K562 (cell line): Measurements from ENCODE around the gene VPS35. TPM values are rescaled to one million over a fixed set of nuclear protein-coding genes. Genes with fewer than 3 reads are reported as not detected.

ENCODE experiments used
- ATAC-seq: fragments of 200-7000 bp; cut with Tn5 transposase; 3 replicates; pipeline ENCODE4 v1.9.1; 2020; ENCODE audit warnings: moderate library complexity
- BruUV-seq: library from RNA; stranded (reverse); fragments of 400-500 nt; replicated peaks from 2 replicates; lab custom pipeline; 2021; lab: Mats Ljungman, UMichigan
- CTCF ChIA-PET: fragments of 300-600 bp; formaldehyde crosslinking; extraction: SDS; loops from one replicate; lab custom pipeline; 2021; ENCODE audit warnings: low intra/inter-chr PET ratio; lab: Yijun Ruan, JAX
- POLR2A ChIA-PET: fragments of 300-600, 350-650 bp; sonication (Branson Sonifier 250); formaldehyde crosslinking; extraction: SDS; loops from one replicate; lab custom pipeline; 2021; ENCODE audit warnings: antibody characterized with exemption, inconsistent platforms; lab: Yijun Ruan, JAX
- DNase-seq, 4 experiments: peaks; one replicate each; pipeline versions ENCODE4 v3.0.0 to v3.0.0-alpha.2; 2011 to 2018; ENCODE audit warnings: low spot score in 3 of 4, mixed read lengths in 3 of 4; ENCODE audit errors: extremely low read depth in 1 of 4
- FAIRE-seq: peaks from 2 replicates; lab custom pipeline; 2011; peaks lifted over from hg19 to GRCh38; lab: Jason Lieb, UNC
- H2AFZ ChIP-seq: 2 replicates; pipeline ENCODE4 v1.6.0; 2011; ENCODE audit warnings: low read depth, low read length, control low read depth, inconsistent platforms
- H3K27ac ChIP-seq: fragments of 200-600 bp; 3 replicates; pipeline ENCODE4 v1.8.0; 2011; ENCODE audit warnings: low read depth, mild to moderate bottlenecking, control low read depth, inconsistent platforms, low read length, moderate library complexity, mixed read lengths; ENCODE audit errors: extremely low read depth
- H3K27me3 ChIP-seq, 2 experiments: fragments of 300-600 bp in 1 of 2; 2 replicates in 1 of 2; 3 replicates in 1 of 2; pipeline versions ENCODE4 v1.6.0 to v1.8.0; 2011; ENCODE audit warnings: inconsistent platforms in 2 of 2, low read length in 2 of 2, mild to moderate bottlenecking in 1 of 2, mixed read lengths in 1 of 2, moderate library complexity in 1 of 2; ENCODE audit not compliant: control insufficient read depth in 2 of 2, insufficient read depth in 2 of 2
- H3K36me3 ChIP-seq: fragments of 300-600 bp; 3 replicates; pipeline ENCODE4 v1.8.0; 2011; ENCODE audit warnings: mild to moderate bottlenecking, low read length, inconsistent platforms; ENCODE audit not compliant: control insufficient read depth, insufficient read depth
- H3K4me1 ChIP-seq, 2 experiments: fragments of 200-600 bp in 1 of 2; replicated peaks in 1 of 2; 2 replicates in 1 of 2; 3 replicates in 1 of 2; pipeline versions ENCODE4 v1.5.1 to v1.8.0; 2011; ENCODE audit warnings: inconsistent platforms in 2 of 2, low read length in 2 of 2, mild to moderate bottlenecking in 1 of 2, mixed read lengths in 1 of 2, moderate library complexity in 1 of 2; ENCODE audit not compliant: control insufficient read depth in 2 of 2, insufficient read depth in 2 of 2
- H3K4me2 ChIP-seq: 2 replicates; pipeline ENCODE4 v1.6.1; 2011; ENCODE audit warnings: low read length, control low read depth, inconsistent platforms, mixed read lengths; ENCODE audit not compliant: insufficient read depth
- H3K4me3 ChIP-seq: fragments of 200-600 bp; sonication (generic), shearing (Covaris generic); 2 replicates; pipeline ENCODE4 v1.5.1; 2016; ENCODE audit warnings: control low read depth, inconsistent platforms
- H3K79me2 ChIP-seq: fragments of 200-600 bp; 3 replicates; pipeline ENCODE4 v1.8.0; 2011; ENCODE audit warnings: low read length, inconsistent platforms; ENCODE audit not compliant: control insufficient read depth, insufficient read depth
- H3K9ac ChIP-seq, 2 experiments: 2 replicates each; pipeline versions ENCODE4 v1.6.0 to v1.6.1; 2011; ENCODE audit warnings: low read depth in 2 of 2, low read length in 2 of 2, control low read depth in 1 of 2, inconsistent platforms in 1 of 2, mild to moderate bottlenecking in 1 of 2, mixed read lengths in 1 of 2; ENCODE audit not compliant: insufficient read depth in 1 of 2
- H3K9me1 ChIP-seq: one replicate; pipeline ENCODE4 v1.6.0; 2011; ENCODE audit warnings: inconsistent platforms, mild to moderate bottlenecking, low read length, moderate library complexity; ENCODE audit not compliant: control insufficient read depth, insufficient read depth
- H3K9me3 ChIP-seq: replicated peaks from 2 replicates; pipeline ENCODE4 v1.5.1; 2011; ENCODE audit warnings: low read depth, low read length, inconsistent platforms; ENCODE audit not compliant: control insufficient read depth, insufficient read depth
- H4K20me1 ChIP-seq: replicated peaks from 2 replicates; pipeline ENCODE4 v1.6.1; 2011; ENCODE audit warnings: low read length, inconsistent platforms, mixed read lengths; ENCODE audit not compliant: control insufficient read depth, insufficient read depth
- FOXP1 ChIP-seq: sonication (generic); formaldehyde crosslinking; IDR thresholded peaks from 2 replicates; pipeline ENCODE4 v1.8.0; 2022; ENCODE audit warnings: mild to moderate bottlenecking, missing genetic modification reagents
- JUN ChIP-seq, 2 experiments: sonication (generic) in 1 of 2; formaldehyde crosslinking in 1 of 2; IDR thresholded peaks; 2 replicates each; pipeline versions ENCODE4 v1.6.1 to v1.8.0; 2012 to 2022; ENCODE audit warnings: borderline replicate concordance in 2 of 2, mild to moderate bottlenecking in 2 of 2, improper control_type of control experiment in 1 of 2, low read depth in 1 of 2, low read length in 1 of 2, missing genetic modification reagents in 1 of 2
- NCOR1 ChIP-seq: fragments of 450-650 bp; IDR thresholded peaks from 2 replicates; pipeline ENCODE4 v1.6.1; 2016; ENCODE audit warnings: mild to moderate bottlenecking, moderate library complexity
- SMARCA5 ChIP-seq: fragments of 450-650 bp; IDR thresholded peaks from 2 replicates; pipeline ENCODE4 v1.6.1; 2016
- ZBTB12 ChIP-seq: fragments of 250-450 bp; sonication (Bioruptor Pico); IDR thresholded peaks from 2 replicates; pipeline ENCODE4 v1.4.0; 2020
- ZNF212 ChIP-seq: fragments of 450-650 bp; formaldehyde crosslinking; IDR thresholded peaks from 2 replicates; pipeline ENCODE4 v1.4.0; 2020; ENCODE audit warnings: mild to moderate bottlenecking
- ZNF280B ChIP-seq: fragments of 250-450 bp; sonication (Bioruptor Pico); IDR thresholded peaks from 2 replicates; pipeline ENCODE4 v1.5.1; 2021; ENCODE audit warnings: mild to moderate bottlenecking
- WGBS: fragments of 100-300 bp; shearing (Covaris generic); methylation state at CpG from one replicate; pipeline ENCODE4 v1.1.6; 2016; ENCODE audit warnings: low coverage, mixed read lengths; ENCODE audit not compliant: insufficient coverage; ENCODE audit errors: missing lambda C conversion rate; 5-methylcytosine and 5-hydroxymethylcytosine counted together
- in situ Hi-C: fragments of 300-500 bp; cut with MboI; formaldehyde crosslinking; loops from 4 replicates; pipeline ENCODE4 v1.15.0; 2018; ENCODE audit warnings: inconsistent platforms, mixed read lengths
- intact Hi-C: fragments of 100-400 bp; cut with micrococcal nuclease; formaldehyde crosslinking; loops from 2 replicates; pipeline ENCODE4 v1.14.2; 2022
- polyA plus RNA-seq, 8 experiments: library from polyadenylated mRNA; depleted of rRNA in 4 of 8; stranded (reverse) in 5 of 8; unstranded in 3 of 8; fragments of >200 nt; fragmentation: Nextera tagmentation in 2 of 8; fragmentation: Illumina TruSeq in 1 of 8; extraction: Ambion mirVana in 2 of 8; extraction: Trizol in 1 of 8; gene quantifications; 2 replicates each; pipeline versions ENCODE4 v1.2.1 to v1.2.3, GENCODE V29; 2011 to 2014; ENCODE audit warnings: inconsistent platforms in 1 of 8, missing spikeins in 1 of 8
- total RNA-seq, 7 experiments: library from RNA; depleted of rRNA in 6 of 7; stranded (reverse); fragments of >200 nt in 6 of 7; fragmentation: Illumina TruSeq in 2 of 7; extraction: Trizol in 2 of 7; gene quantifications; 2 replicates each; pipeline versions ENCODE4 v1.2.1 to v1.2.3, GENCODE V29; 2011 to 2021; ENCODE audit warnings: low replicate concordance in 1 of 7

The VPS35 gene
- total and polyA plus RNA-seq, 9 of the 15 experiments (the other 6 are each of a cell fraction or from before 2014, with no cell fraction given): 32.7 to 131 (median 66.2) TPM

GRCh38 chr16:46729326-46729995 lies 40.5 kb upstream of the VPS35 start:
- FAIRE-seq (no peak), DNase-seq (no peak), ATAC-seq (no peak)
- POLR2A ChIA-PET: no interaction called here
- H3K9me1 ChIP-seq: no peaks in the 10 kb centered on the region
- H3K9ac ChIP-seq: no peak overlapping the region; a peak in 1 of 4 replicates
- H3K27me3 ChIP-seq: no peaks in the 10 kb centered on the region
- TF ChIP-seq ZNF280B (CRISPR knock-in tag) (no peak), ZBTB12 (CRISPR knock-in tag) (no peak), SMARCA5 (no peak), NCOR1 (no peak), ZNF212 (CRISPR knock-in tag) (no peak), FOXP1 (CRISPR knock-in tag) (no peak), JUN (IDR thresholded peaks at IDR 0.05; ENCODE audit: borderline replicate concordance, low read depth, low read length) (no peak), JUN (CRISPR knock-in tag; IDR thresholded peaks at IDR 0.05; ENCODE audit: borderline replicate concordance) (no peak)
- no peak overlapping the region for H3K27ac ChIP-seq
- no peaks in the 10 kb centered on the region for H4K20me1 ChIP-seq
- no peak overlapping the region for H3K4me2 ChIP-seq
- no peaks in the 10 kb centered on the region; the same call in 2 of the 3 replicates for H3K36me3 ChIP-seq
- peaks cover 0 to 6% of the 10 kb centered on the region in 2 experiments; a peak in 1 of 5 replicates for H3K4me1 ChIP-seq
- no peaks in the 10 kb centered on the region for H3K79me2 ChIP-seq
- no peak overlapping the region for H2AFZ ChIP-seq
- in situ Hi-C loops (no loop called here), intact Hi-C loops (no loop called here)
- BruUV-seq: no TSS peak
- peaks cover 2% of the 10 kb centered on the region; the same call in 1 of the 2 replicates for H3K9me3 ChIP-seq
- 52% methylated on average over 6 of the region's 7 CpGs for WGBS
- CTCF ChIA-PET: no interaction called here
- H3K4me3 ChIP-seq: no peak overlapping the region
